Neural progenitor cell (in vitro differentiated cells): ENCODE results near the gene HSPA12A. TPM values are rescaled to one million over a fixed set of nuclear protein-coding genes. Genes with fewer than 3 reads are reported as not detected.

ENCODE experiments used
- DNase-seq: peaks from one replicate; pipeline ENCODE4 v3.0.0-alpha.2; 2016; ENCODE audit warnings: low spot score
- H2AFZ ChIP-seq: fragments of 200-600 bp; sonication (generic); replicated peaks from 2 replicates; pipeline ENCODE4 v1.6.1; 2016; ENCODE audit warnings: antibody characterized with exemption
- H3F3A ChIP-seq: fragments of 200-600 bp; sonication (generic); 2 replicates; pipeline ENCODE4 v1.6.1; 2016; ENCODE audit warnings: antibody characterized with exemption, low read depth
- H3K27ac ChIP-seq: fragments of 200-600 bp; sonication (generic); 2 replicates; pipeline ENCODE4 v1.5.1; 2016; ENCODE audit warnings: mild to moderate bottlenecking
- H3K27me3 ChIP-seq: fragments of 200-600 bp; sonication (generic); 2 replicates; pipeline ENCODE4 v1.6.1; 2016; ENCODE audit warnings: mild to moderate bottlenecking, moderate library complexity
- H3K36me3 ChIP-seq: fragments of 200-600 bp; sonication (generic); 2 replicates; pipeline ENCODE4 v1.5.1; 2016
- H3K4me1 ChIP-seq: fragments of 200-600 bp; sonication (generic); 2 replicates; pipeline ENCODE4 v1.6.1; 2016; ENCODE audit warnings: mixed run types
- H3K4me2 ChIP-seq: fragments of 200-600 bp; sonication (generic); 2 replicates; pipeline ENCODE4 v1.6.1; 2016
- H3K4me3 ChIP-seq: fragments of 200-600 bp; sonication (generic); 2 replicates; pipeline ENCODE4 v1.5.1; 2016
- H3K79me2 ChIP-seq: fragments of 200-600 bp; sonication (generic); 2 replicates; pipeline ENCODE4 v1.6.1; 2016; ENCODE audit warnings: low read depth
- H3K9ac ChIP-seq: fragments of 200-600 bp; sonication (generic); 2 replicates; pipeline ENCODE4 v1.6.1; 2016
- H3K9me3 ChIP-seq: fragments of 200-600 bp; sonication (generic); 2 replicates; pipeline ENCODE4 v1.5.1; 2016; ENCODE audit warnings: low read depth
- H4K20me1 ChIP-seq: fragments of 200-600 bp; sonication (generic); 2 replicates; pipeline ENCODE4 v1.6.1; 2016; ENCODE audit warnings: low read depth
- H3K27ac Mint-ChIP-seq: 3 replicates; pipeline ENCODE4 v1.8.0; 2021; ENCODE audit warnings: mixed read lengths
- H3K27me3 Mint-ChIP-seq: 2 replicates; pipeline ENCODE4 v1.8.0; 2022; ENCODE audit warnings: low read depth, mild to moderate bottlenecking, inconsistent platforms, moderate library complexity, mixed read lengths; ENCODE audit not compliant: insufficient read depth
- H3K36me3 Mint-ChIP-seq: 3 replicates; pipeline ENCODE4 v1.8.0; 2021; ENCODE audit warnings: mixed read lengths
- H3K4me1 Mint-ChIP-seq: 3 replicates; pipeline ENCODE4 v1.8.0; 2021; ENCODE audit warnings: mixed read lengths
- H3K4me3 Mint-ChIP-seq: 3 replicates; pipeline ENCODE4 v1.8.0; 2021; ENCODE audit warnings: mild to moderate bottlenecking, moderate library complexity, mixed read lengths
- H3K9me3 Mint-ChIP-seq: 3 replicates; pipeline ENCODE4 v1.8.0; 2020; ENCODE audit warnings: mixed read lengths
- EZH2 ChIP-seq: fragments of 200-600 bp; sonication (generic); IDR thresholded peaks from 2 replicates; pipeline ENCODE4 v1.6.1; 2017; ENCODE audit warnings: antibody characterized with exemption, mild to moderate bottlenecking, moderate library complexity
- EZH2phosphoT487 ChIP-seq: fragments of 200-600 bp; sonication (generic); IDR thresholded peaks from 2 replicates; pipeline ENCODE4 v1.6.1; 2017; ENCODE audit warnings: antibody characterized with exemption
- total RNA-seq: library from RNA; depleted of rRNA; stranded (reverse); fragments of >200 nt; gene quantifications from 2 replicates; pipeline ENCODE4 v1.2.3, GENCODE V29; 2015; ENCODE audit warnings: low replicate concordance
- TF ChIP-seq, protein P1 (sequence below): fragments of 200-600 bp; sonication (generic); IDR thresholded peaks from 2 replicates; pipeline ENCODE4 v1.5.1; 2017; ENCODE audit warnings: antibody characterized with exemption, mild to moderate bottlenecking

The HSPA12A gene
- total RNA-seq, 1 donor from 2014 or later, result 5.6 TPM

DNA sequence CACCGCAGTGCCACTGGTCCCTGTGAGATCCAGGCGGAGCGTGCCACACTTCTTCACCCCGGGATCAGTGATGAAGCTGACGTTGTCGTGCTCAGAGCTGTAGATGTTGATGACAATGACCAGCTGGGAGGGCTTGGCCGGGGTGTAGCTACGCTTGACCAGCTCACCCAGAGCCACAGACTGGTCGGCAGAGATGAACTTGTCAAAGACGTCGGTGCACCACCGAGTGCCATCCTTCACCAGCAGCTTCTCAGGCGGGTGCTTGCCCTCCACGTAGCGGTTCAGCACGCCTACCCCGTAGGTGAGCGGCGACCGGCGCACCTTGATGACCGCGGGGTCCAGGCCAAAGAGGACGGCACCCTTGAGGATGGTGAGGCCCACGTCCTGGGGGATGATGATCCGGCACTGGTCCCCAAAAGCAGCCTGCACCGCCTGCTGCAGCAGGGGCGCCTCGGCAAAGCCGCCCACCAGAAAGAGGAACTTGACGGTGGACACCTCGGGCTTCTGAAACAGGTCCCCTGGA lies 67.4 kb downstream of the HSPA12A start:
- H3K79me2 ChIP-seq, result no peaks in the 10 kb centered on the region
- H3K36me3 Mint-ChIP-seq, result no peaks in the 10 kb centered on the region
- no peaks in the 10 kb centered on the region for H3K27me3 ChIP-seq
- peaks cover 5% of the 10 kb centered on the region for H3K27me3 Mint-ChIP-seq
- no peak overlapping the region for H3K4me3 Mint-ChIP-seq
- H3K9ac ChIP-seq, result no peak overlapping the region
- no peaks in the 10 kb centered on the region for H3K9me3 Mint-ChIP-seq
- H3K9me3 ChIP-seq, result no peaks in the 10 kb centered on the region
- no peaks in the 10 kb centered on the region for H3K36me3 ChIP-seq
- no peak overlapping the region for H3K27ac ChIP-seq
- H3K4me3 ChIP-seq, result no peak overlapping the region
- no peaks in the 10 kb centered on the region for H4K20me1 ChIP-seq
- DNase-seq, result no peak
- H3F3A ChIP-seq, result no peaks in the 10 kb centered on the region
- H3K4me1 Mint-ChIP-seq, result peaks cover 11% of the 10 kb centered on the region
- no peak overlapping the region for H3K4me2 ChIP-seq
- H2AFZ ChIP-seq, result no peak overlapping the region
- H3K27ac Mint-ChIP-seq, result no peak overlapping the region
- TF ChIP-seq, protein P1, sequence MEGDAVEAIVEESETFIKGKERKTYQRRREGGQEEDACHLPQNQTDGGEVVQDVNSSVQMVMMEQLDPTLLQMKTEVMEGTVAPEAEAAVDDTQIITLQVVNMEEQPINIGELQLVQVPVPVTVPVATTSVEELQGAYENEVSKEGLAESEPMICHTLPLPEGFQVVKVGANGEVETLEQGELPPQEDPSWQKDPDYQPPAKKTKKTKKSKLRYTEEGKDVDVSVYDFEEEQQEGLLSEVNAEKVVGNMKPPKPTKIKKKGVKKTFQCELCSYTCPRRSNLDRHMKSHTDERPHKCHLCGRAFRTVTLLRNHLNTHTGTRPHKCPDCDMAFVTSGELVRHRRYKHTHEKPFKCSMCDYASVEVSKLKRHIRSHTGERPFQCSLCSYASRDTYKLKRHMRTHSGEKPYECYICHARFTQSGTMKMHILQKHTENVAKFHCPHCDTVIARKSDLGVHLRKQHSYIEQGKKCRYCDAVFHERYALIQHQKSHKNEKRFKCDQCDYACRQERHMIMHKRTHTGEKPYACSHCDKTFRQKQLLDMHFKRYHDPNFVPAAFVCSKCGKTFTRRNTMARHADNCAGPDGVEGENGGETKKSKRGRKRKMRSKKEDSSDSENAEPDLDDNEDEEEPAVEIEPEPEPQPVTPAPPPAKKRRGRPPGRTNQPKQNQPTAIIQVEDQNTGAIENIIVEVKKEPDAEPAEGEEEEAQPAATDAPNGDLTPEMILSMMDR, result no peak
- TF ChIP-seq EZH2, result no peak
- TF ChIP-seq EZH2phosphoT487, result no peak
- no peaks in the 10 kb centered on the region for H3K4me1 ChIP-seq

GRCh38 chr10:116673866-116674265 lies 68.5 kb downstream of the HSPA12A start:
- Histone ChIP-seq H3K4me1 (peaks cover 10% of the 10 kb centered on the region), H3K27ac (no peak overlapping the region), H2AFZ (no peak overlapping the region), H3K27me3 (no peaks in the 10 kb centered on the region), H4K20me1 (no peaks in the 10 kb centered on the region), H3K4me3 (no peak overlapping the region), H3K9me3 (no peaks in the 10 kb centered on the region), H3K4me2 (no peak overlapping the region), H3F3A (no peaks in the 10 kb centered on the region), H3K79me2 (no peaks in the 10 kb centered on the region), H3K9ac (no peak overlapping the region), H3K36me3 (no peaks in the 10 kb centered on the region)
- peaks cover 14% of the 10 kb centered on the region for H3K4me1 Mint-ChIP-seq
- H3K27me3 Mint-ChIP-seq, result peaks cover 5% of the 10 kb centered on the region
- no peak for DNase-seq
- no peaks in the 10 kb centered on the region for H3K36me3 Mint-ChIP-seq
- no peak overlapping the region for H3K4me3 Mint-ChIP-seq
- no peak overlapping the region for H3K27ac Mint-ChIP-seq
- no peaks in the 10 kb centered on the region for H3K9me3 Mint-ChIP-seq
- TF ChIP-seq, protein P1, result no peak
- TF ChIP-seq EZH2phosphoT487, result no peak
- TF ChIP-seq EZH2, result no peak

- DNase-seq, result no peak
- Histone ChIP-seq H3K9me3 (no peaks in the 10 kb centered on the region), H3K27me3 (no peaks in the 10 kb centered on the region), H3K27ac (no peak overlapping the region), H3K36me3 (no peaks in the 10 kb centered on the region), H4K20me1 (no peaks in the 10 kb centered on the region), H3K79me2 (no peaks in the 10 kb centered on the region), H3F3A (no peaks in the 10 kb centered on the region), H3K9ac (no peak overlapping the region), H2AFZ (no peak overlapping the region), H3K4me3 (no peak overlapping the region), H3K4me1 (peaks cover 10% of the 10 kb centered on the region), H3K4me2 (no peak overlapping the region)
- TF ChIP-seq EZH2phosphoT487 (no peak), EZH2 (no peak)
- TF ChIP-seq, protein P1, result no peak
- Mint-ChIP-seq H3K9me3 (no peaks in the 10 kb centered on the region), H3K4me1 (peaks cover 14% of the 10 kb centered on the region), H3K27ac (no peak overlapping the region), H3K36me3 (no peaks in the 10 kb centered on the region), H3K27me3 (peaks cover 7% of the 10 kb centered on the region), H3K4me3 (no peak overlapping the region)
These were observed 69.5 kb downstream of the HSPA12A start for GRCh38 chr10:116672891-116673290.
